GM19463 (cell line): Measurements from ENCODE around the gene ECM1.

Source experiments
- ATAC-seq: cut with Tn5 transposase; IDR thresholded peaks from one replicate; pipeline ENCODE4 v1.9.1; 2021; ENCODE audit warnings: mild to moderate bottlenecking, moderate library complexity; ENCODE audit not compliant: unreplicated experiment

The ECM1 gene

GRCh38 chr1:150511985-150512660 lies 4.2 kb downstream of the ECM1 start:
- ATAC-seq = no peak

- no peak for ATAC-seq
These were observed 4.9 kb downstream of the ECM1 start for GRCh38 chr1:150512846-150513245.

GRCh38 chr1:150513351-150513791 lies 5.5 kb downstream of the ECM1 start:
- no peak for ATAC-seq

- no peak for ATAC-seq
These were observed 6.4 kb downstream of the ECM1 start for GRCh38 chr1:150514260-150514659.

GRCh38 chr1:150514913-150515327 lies 7.0 kb downstream of the ECM1 start:
- ATAC-seq = no peak

- ATAC-seq = peak; percentile 99
These were observed 7.6 kb downstream of the ECM1 start, which contains the start of gene FALEC for GRCh38 chr1:150515328-150516049. TSS of gene FALEC (plus strand) at chr1:150515752.

- no peak for ATAC-seq
These were observed 8.2 kb downstream of the ECM1 start for GRCh38 chr1:150516050-150516591.

GRCh38 chr1:150516616-150517015 lies 8.7 kb downstream of the ECM1 start:
- no peak for ATAC-seq

GRCh38 chr1:150521196-150521968 lies 13.5 kb downstream of the ECM1 start:
- ATAC-seq = no peak

- no peak for ATAC-seq
These were observed 17.4 kb downstream of the ECM1 start for GRCh38 chr1:150525348-150525747.

GRCh38 chr1:150528196-150528595 lies 20.3 kb downstream of the ECM1 start:
- no peak for ATAC-seq

GRCh38 chr1:150529017-150529416 lies 21.1 kb downstream of the ECM1 start:
- no peak for ATAC-seq

GRCh38 chr1:150530491-150531159 lies 22.7 kb downstream of the ECM1 start:
- no peak for ATAC-seq

- ATAC-seq = no peak
These were observed 25.0 kb downstream of the ECM1 start for GRCh38 chr1:150532860-150533259.

GRCh38 chr1:150534002-150534401 lies 26.1 kb downstream of the ECM1 start:
- no peak for ATAC-seq

GRCh38 chr1:150535511-150536287 lies 27.8 kb downstream of the ECM1 start:
- ATAC-seq = no peak

- no peak for ATAC-seq
These were observed 29.2 kb downstream of the ECM1 start for GRCh38 chr1:150536836-150537731.

GRCh38 chr1:150537732-150538684 lies 30.1 kb downstream of the ECM1 start:
- ATAC-seq = no peak
